WI38 (cell line): ENCODE measurements around the gene RNF223.

Experiments
- H3K4me3 ChIP-seq: 2 replicates; pipeline ENCODE4 v1.5.1; 2011; ENCODE audit warnings: low read depth, mild to moderate bottlenecking, control low read depth, low read length
- CTCF ChIP-seq: IDR thresholded peaks from 2 replicates; pipeline ENCODE4 v1.5.1; 2012; ENCODE audit warnings: low read depth, mild to moderate bottlenecking, control low read depth, low read length

Gene RNF223

GRCh38 chr1:1119272-1119890 is 45.3 kb upstream of the RNF223 start:
- TF ChIP-seq CTCF: no peak
- no peak overlapping the region for H3K4me3 ChIP-seq

GRCh38 chr1:1118876-1119220 is 44.7 kb upstream of the RNF223 start:
- no peak overlapping the region for H3K4me3 ChIP-seq
- no peak for TF ChIP-seq CTCF

- no peak overlapping the region for H3K4me3 ChIP-seq
Measured at GRCh38 chr1:1118011-1118875, 44.1 kb upstream of the RNF223 start.

GRCh38 chr1:1117469-1117831 is 43.3 kb upstream of the RNF223 start:
- no peak for TF ChIP-seq CTCF
- H3K4me3 ChIP-seq: no peak overlapping the region

More at GRCh38 chr1:1118011-1118875, 44.1 kb upstream of the RNF223 start:
- no peak for TF ChIP-seq CTCF

- H3K4me3 ChIP-seq: peak overlapping the region; percentile 59
- no peak for TF ChIP-seq CTCF
Measured at GRCh38 chr1:1116701-1117468, 42.8 kb upstream of the RNF223 start.

GRCh38 chr1:1115786-1116700 is 41.9 kb upstream of the RNF223 start, which contains the start of gene C1orf159:
Gene C1orf159, minus strand, starts transcription at chr1:1116089. Its CDS starts 24,546 bp downstream, at chr1:1091543.
- TF ChIP-seq CTCF: no peak
- H3K4me3 ChIP-seq: peak within 1 kb of the TSS; percentile 71
